ENCODE data around the gene ATPAF2.
"Not testable (repeated sequence)": the region's sequence is repeated elsewhere in the genome, so short reads cannot be mapped to it uniquely, and the experiment has no call there.

Gene ATPAF2

DNA sequence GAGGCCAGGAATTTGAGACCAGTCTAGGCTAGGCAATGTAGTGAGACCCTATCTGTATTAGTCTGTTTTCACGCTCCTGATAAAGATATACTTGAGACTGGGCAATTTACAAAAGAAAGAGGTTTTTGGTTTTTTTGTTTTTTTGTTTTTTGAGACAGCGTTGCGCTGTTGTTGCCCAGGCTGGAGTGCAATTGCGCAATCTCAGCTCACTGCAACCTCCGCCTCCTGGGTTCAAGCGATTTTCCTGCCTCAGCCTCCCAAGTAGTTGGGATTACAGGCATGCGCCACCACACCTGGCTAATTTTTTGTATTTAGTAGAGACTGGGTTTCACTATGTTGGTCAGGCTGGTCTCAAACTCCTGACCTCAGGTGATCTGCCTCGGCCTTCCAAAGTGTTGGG, 43.1 kb downstream of the ATPAF2 start:
- not testable (repeated sequence) for H3K4me1 ChIP-seq (ENCODE audit: insufficient read depth, low read length); H3K4me3 ChIP-seq (ENCODE audit: low read length); H3K27ac ChIP-seq (ENCODE audit: low read depth, low read length); H3K36me3 ChIP-seq (ENCODE audit: insufficient read depth, low read length); H3K9ac ChIP-seq (ENCODE audit: low read depth, low read length); H3K9me3 ChIP-seq (ENCODE audit: insufficient read depth, low read depth, low read length); H3K27me3 ChIP-seq (ENCODE audit: insufficient read depth, low read length)
- WGBS = 97% methylated on average over 8 of the region's 8 CpGs

DNA sequence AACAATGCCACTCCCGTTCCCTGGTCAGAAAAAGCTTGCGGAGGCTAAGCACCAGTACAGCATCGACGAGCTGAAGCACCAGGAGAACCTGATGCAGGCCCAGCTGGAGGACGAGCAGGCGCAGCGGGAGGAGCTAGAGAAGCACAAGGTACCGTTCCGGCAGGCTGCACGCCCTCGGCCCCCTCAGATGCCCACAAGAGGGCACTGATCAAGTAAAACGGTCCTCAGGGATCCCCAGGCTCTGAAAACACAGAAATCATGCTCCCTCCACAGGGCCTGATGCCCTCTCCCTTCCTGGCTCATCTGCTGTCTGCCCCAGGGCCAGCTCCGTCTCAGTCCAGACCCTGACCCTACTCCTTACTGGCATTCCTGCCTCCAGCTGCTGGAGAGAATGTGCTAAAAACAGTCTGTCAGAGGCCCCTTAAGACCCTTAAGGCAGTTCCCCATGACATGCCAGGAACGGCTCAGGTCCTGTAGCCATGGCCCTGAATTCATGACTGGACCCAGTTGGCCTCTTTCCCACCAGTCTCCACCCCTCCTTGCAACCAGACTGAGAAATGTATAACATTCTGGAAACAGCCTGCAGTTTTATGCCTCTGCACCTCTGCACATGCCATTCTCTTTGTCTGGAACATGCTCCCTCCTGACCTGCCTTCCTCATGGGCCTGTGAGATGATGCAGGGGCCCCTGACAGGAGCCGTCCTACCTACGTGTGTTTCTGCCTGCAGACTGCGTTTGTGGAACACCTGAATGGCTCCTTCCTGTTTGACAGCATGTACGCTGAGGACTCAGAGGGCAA, 44.5 kb downstream of the ATPAF2 start:
- no peak overlapping the region for H3K4me3 ChIP-seq (ENCODE audit: low read length)
- H3K9ac ChIP-seq (ENCODE audit: low read depth, low read length) = no peak overlapping the region
- 51% methylated on average over 18 of the region's 18 CpGs for WGBS
- H3K9me3 ChIP-seq (ENCODE audit: insufficient read depth, low read depth, low read length) = no peaks in the 10 kb centered on the region
- no peaks in the 10 kb centered on the region for H3K36me3 ChIP-seq (ENCODE audit: insufficient read depth, low read length)
- H3K4me1 ChIP-seq (ENCODE audit: insufficient read depth, low read length) = peaks cover 2% of the 10 kb centered on the region; the same call in 1 of the 2 replicates
- H3K27ac ChIP-seq (ENCODE audit: low read depth, low read length) = no peak overlapping the region
- no peaks in the 10 kb centered on the region for H3K27me3 ChIP-seq (ENCODE audit: insufficient read depth, low read length)

- Histone ChIP-seq H3K9me3 (ENCODE audit: insufficient read depth, low read depth, low read length) (no peaks in the 10 kb centered on the region), H3K9ac (ENCODE audit: low read depth, low read length) (no peak overlapping the region), H3K4me3 (ENCODE audit: low read length) (no peak overlapping the region), H3K27me3 (ENCODE audit: insufficient read depth, low read length) (no peaks in the 10 kb centered on the region), H3K4me1 (ENCODE audit: insufficient read depth, low read length) (peaks cover 2% of the 10 kb centered on the region; the same call in 1 of the 2 replicates), H3K36me3 (ENCODE audit: insufficient read depth, low read length) (no peaks in the 10 kb centered on the region), H3K27ac (ENCODE audit: low read depth, low read length) (no peak overlapping the region)
- 95% methylated on average over 12 of the region's 12 CpGs for WGBS
Observed at GRCh38 chr17:17993852-17994251, 45.1 kb downstream of the ATPAF2 start.

GRCh38 chr17:17993366-17993765, 45.6 kb downstream of the ATPAF2 start:
- Histone ChIP-seq H3K27ac (ENCODE audit: low read depth, low read length) (no peak overlapping the region), H3K4me3 (ENCODE audit: low read length) (no peak overlapping the region), H3K36me3 (ENCODE audit: insufficient read depth, low read length) (no peaks in the 10 kb centered on the region), H3K27me3 (ENCODE audit: insufficient read depth, low read length) (no peaks in the 10 kb centered on the region), H3K9me3 (ENCODE audit: insufficient read depth, low read depth, low read length) (no peaks in the 10 kb centered on the region), H3K4me1 (ENCODE audit: insufficient read depth, low read length) (peaks cover 2% of the 10 kb centered on the region; the same call in 1 of the 2 replicates), H3K9ac (ENCODE audit: low read depth, low read length) (no peak overlapping the region)
- WGBS = 93% methylated on average over 2 of the region's 2 CpGs

- Histone ChIP-seq H3K9me3 (ENCODE audit: insufficient read depth, low read depth, low read length) (no peaks in the 10 kb centered on the region), H3K9ac (ENCODE audit: low read depth, low read length) (no peak overlapping the region), H3K36me3 (ENCODE audit: insufficient read depth, low read length) (no peaks in the 10 kb centered on the region), H3K4me3 (ENCODE audit: low read length) (no peak overlapping the region), H3K27ac (ENCODE audit: low read depth, low read length) (no peak overlapping the region), H3K27me3 (ENCODE audit: insufficient read depth, low read length) (no peaks in the 10 kb centered on the region), H3K4me1 (ENCODE audit: insufficient read depth, low read length) (peaks cover 2% of the 10 kb centered on the region; the same call in 1 of the 2 replicates)
- WGBS = 90% methylated on average over 2 of the region's 2 CpGs
Observed at GRCh38 chr17:17990282-17990681, 48.7 kb downstream of the ATPAF2 start.

GRCh38 chr17:17989618-17990017, 49.4 kb downstream of the ATPAF2 start:
- peaks cover 2% of the 10 kb centered on the region; the same call in 1 of the 2 replicates for H3K4me1 ChIP-seq (ENCODE audit: insufficient read depth, low read length)
- no peaks in the 10 kb centered on the region for H3K27me3 ChIP-seq (ENCODE audit: insufficient read depth, low read length)
- H3K4me3 ChIP-seq (ENCODE audit: low read length) = no peak overlapping the region
- H3K9ac ChIP-seq (ENCODE audit: low read depth, low read length) = no peak overlapping the region
- no peaks in the 10 kb centered on the region for H3K9me3 ChIP-seq (ENCODE audit: insufficient read depth, low read depth, low read length)
- H3K36me3 ChIP-seq (ENCODE audit: insufficient read depth, low read length) = no peaks in the 10 kb centered on the region
- no peak overlapping the region for H3K27ac ChIP-seq (ENCODE audit: low read depth, low read length)
- 91% methylated on average over 10 of the region's 10 CpGs for WGBS

DNA sequence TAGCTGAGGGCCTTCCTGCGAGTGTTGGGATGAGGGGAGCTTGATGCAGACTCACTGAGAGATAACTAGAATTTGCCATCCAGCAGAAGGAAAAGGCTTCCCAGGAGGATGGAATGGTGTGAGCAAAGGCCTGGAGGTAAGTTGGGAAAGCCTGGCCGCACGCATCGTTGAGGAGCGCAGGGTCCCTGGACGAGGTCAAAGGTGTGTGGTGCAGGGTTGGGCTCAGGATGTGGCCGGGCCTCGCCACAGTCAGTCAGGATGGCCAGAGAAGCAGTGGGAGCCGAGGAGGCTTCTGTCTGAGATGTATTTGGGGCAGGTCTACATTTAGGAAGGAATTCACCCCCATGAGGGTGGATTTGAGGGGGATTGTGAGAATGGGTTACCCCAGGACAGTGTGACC, 49.9 kb downstream of the ATPAF2 start:
- Histone ChIP-seq H3K4me3 (ENCODE audit: low read length) (no peak overlapping the region), H3K9ac (ENCODE audit: low read depth, low read length) (no peak overlapping the region), H3K36me3 (ENCODE audit: insufficient read depth, low read length) (no peaks in the 10 kb centered on the region), H3K27me3 (ENCODE audit: insufficient read depth, low read length) (no peaks in the 10 kb centered on the region), H3K9me3 (ENCODE audit: insufficient read depth, low read depth, low read length) (no peaks in the 10 kb centered on the region), H3K4me1 (ENCODE audit: insufficient read depth, low read length) (no peaks in the 10 kb centered on the region), H3K27ac (ENCODE audit: low read depth, low read length) (no peak overlapping the region)
- WGBS = 93% methylated on average over 9 of the region's 9 CpGs

DNA sequence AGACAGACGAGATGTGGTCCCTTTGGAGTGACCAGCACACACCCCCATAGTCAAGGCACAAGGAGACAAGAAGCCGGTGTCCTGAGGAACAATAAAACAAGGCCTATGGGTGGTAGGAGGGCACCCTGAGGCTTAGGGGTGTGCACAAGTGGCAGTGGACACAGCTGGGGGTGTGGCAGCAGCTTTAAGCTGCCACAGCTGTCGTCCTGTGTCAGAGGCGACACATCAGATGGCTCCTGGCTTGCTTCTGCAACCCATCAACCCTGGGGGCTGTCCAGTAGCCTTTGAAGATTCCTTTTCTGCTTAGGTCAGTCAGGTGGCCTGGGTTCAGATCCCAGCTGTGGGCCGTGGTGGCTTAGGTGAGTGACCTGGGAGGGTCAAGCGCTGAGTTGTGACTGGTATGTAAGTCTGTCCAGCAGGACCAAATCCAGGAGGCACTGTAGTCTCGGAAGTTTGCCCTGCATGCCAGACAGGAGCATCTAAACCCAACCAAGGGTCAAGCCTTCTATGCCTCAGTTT, 50.5 kb downstream of the ATPAF2 start:
- no peaks in the 10 kb centered on the region for H3K9me3 ChIP-seq (ENCODE audit: insufficient read depth, low read depth, low read length)
- 92% methylated on average over 7 of the region's 7 CpGs for WGBS
- H3K27ac ChIP-seq (ENCODE audit: low read depth, low read length) = no peak overlapping the region
- no peaks in the 10 kb centered on the region for H3K27me3 ChIP-seq (ENCODE audit: insufficient read depth, low read length)
- H3K9ac ChIP-seq (ENCODE audit: low read depth, low read length) = no peak overlapping the region
- H3K36me3 ChIP-seq (ENCODE audit: insufficient read depth, low read length) = no peaks in the 10 kb centered on the region
- H3K4me1 ChIP-seq (ENCODE audit: insufficient read depth, low read length) = no peaks in the 10 kb centered on the region
- no peak overlapping the region for H3K4me3 ChIP-seq (ENCODE audit: low read length)

GRCh38 chr17:17987901-17988300, 51.1 kb downstream of the ATPAF2 start:
- WGBS = 92% methylated on average over 14 of the region's 14 CpGs
- no peak overlapping the region for H3K27ac ChIP-seq (ENCODE audit: low read depth, low read length)
- H3K4me3 ChIP-seq (ENCODE audit: low read length) = no peak overlapping the region
- H3K27me3 ChIP-seq (ENCODE audit: insufficient read depth, low read length) = no peaks in the 10 kb centered on the region
- no peaks in the 10 kb centered on the region for H3K4me1 ChIP-seq (ENCODE audit: insufficient read depth, low read length)
- no peaks in the 10 kb centered on the region for H3K9me3 ChIP-seq (ENCODE audit: insufficient read depth, low read depth, low read length)
- no peaks in the 10 kb centered on the region for H3K36me3 ChIP-seq (ENCODE audit: insufficient read depth, low read length)
- no peak overlapping the region for H3K9ac ChIP-seq (ENCODE audit: low read depth, low read length)

DNA sequence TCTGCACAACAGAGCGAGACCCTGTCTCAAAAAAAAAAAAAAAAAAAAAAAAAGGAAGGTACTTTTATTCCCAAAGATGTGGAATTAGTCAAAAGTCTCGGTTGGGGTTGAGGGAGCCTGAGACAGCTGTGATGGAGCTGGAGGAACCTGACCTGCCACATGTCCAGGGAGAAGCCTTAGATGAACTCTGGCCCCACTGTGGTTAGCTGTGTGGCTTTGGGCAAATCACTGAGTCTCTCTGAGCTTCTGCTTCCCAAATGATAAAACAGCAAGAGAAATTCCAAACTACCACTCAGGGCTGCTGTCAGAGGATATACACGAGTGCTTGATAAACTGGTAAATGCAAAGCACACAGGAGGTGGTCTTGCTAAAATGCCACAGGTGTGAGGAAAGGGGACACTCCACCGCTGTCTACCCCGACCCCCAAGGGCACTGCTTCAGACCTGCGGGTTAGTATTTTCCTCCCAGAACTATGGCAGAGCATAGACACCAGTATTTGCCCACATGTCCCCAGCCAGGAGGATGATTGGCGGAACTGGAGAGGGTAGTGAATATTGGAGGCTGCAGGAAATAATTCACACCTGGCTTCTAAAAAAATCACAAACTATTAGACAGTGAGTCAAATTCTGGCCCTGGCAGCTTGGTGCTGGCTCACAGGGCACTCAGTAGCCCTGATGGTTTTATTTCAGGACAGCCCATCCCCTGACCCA, 51.6 kb downstream of the ATPAF2 start:
- H3K27ac ChIP-seq (ENCODE audit: low read depth, low read length) = no peak overlapping the region
- no peak overlapping the region for H3K4me3 ChIP-seq (ENCODE audit: low read length)
- no peaks in the 10 kb centered on the region for H3K4me1 ChIP-seq (ENCODE audit: insufficient read depth, low read length)
- no peaks in the 10 kb centered on the region for H3K9me3 ChIP-seq (ENCODE audit: insufficient read depth, low read depth, low read length)
- H3K36me3 ChIP-seq (ENCODE audit: insufficient read depth, low read length) = no peaks in the 10 kb centered on the region
- H3K9ac ChIP-seq (ENCODE audit: low read depth, low read length) = no peak overlapping the region
- WGBS = 79% methylated on average over 5 of the region's 7 CpGs
- H3K27me3 ChIP-seq (ENCODE audit: insufficient read depth, low read length) = no peaks in the 10 kb centered on the region

- Histone ChIP-seq H3K9ac (ENCODE audit: low read depth, low read length) (no peak overlapping the region), H3K27ac (ENCODE audit: low read depth, low read length) (no peak overlapping the region), H3K4me1 (ENCODE audit: insufficient read depth, low read length) (no peaks in the 10 kb centered on the region), H3K4me3 (ENCODE audit: low read length) (no peak overlapping the region), H3K9me3 (ENCODE audit: insufficient read depth, low read depth, low read length) (no peaks in the 10 kb centered on the region), H3K36me3 (ENCODE audit: insufficient read depth, low read length) (no peaks in the 10 kb centered on the region), H3K27me3 (ENCODE audit: insufficient read depth, low read length) (no peaks in the 10 kb centered on the region)
- WGBS = 88% methylated on average over 3 of the region's 3 CpGs
Observed at GRCh38 chr17:17985555-17985954, 53.4 kb downstream of the ATPAF2 start.
